ENCODE results near the gene TTBK1. TPM values are rescaled to one million over a fixed set of nuclear protein-coding genes. Genes with fewer than 3 reads are reported as not detected.

TTBK1 gene
- total RNA-seq, 2 donors from 2014 or later, result 0.26 to 0.33 TPM

DNA sequence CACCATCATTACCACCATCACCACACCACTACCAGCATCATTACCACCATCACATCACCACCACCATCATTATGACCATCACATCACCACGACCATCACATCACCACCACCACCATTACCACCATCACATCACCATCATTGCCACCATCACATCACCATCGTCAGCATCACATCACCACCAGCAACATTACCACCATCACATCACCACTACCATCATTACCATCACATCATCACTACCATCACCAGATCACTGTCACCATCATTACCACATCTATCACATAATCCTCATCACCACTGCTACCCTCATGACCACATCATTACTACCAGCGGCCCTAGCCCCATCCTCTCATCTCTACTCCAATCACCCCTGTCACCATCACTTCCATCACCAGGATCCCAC is 51.3 kb downstream of the TTBK1 start:
- no peak overlapping the region for H3K27ac ChIP-seq
- no peak for TF ChIP-seq POLR2A (IDR thresholded peaks at IDR 0.05)
- TF ChIP-seq, protein P1, sequence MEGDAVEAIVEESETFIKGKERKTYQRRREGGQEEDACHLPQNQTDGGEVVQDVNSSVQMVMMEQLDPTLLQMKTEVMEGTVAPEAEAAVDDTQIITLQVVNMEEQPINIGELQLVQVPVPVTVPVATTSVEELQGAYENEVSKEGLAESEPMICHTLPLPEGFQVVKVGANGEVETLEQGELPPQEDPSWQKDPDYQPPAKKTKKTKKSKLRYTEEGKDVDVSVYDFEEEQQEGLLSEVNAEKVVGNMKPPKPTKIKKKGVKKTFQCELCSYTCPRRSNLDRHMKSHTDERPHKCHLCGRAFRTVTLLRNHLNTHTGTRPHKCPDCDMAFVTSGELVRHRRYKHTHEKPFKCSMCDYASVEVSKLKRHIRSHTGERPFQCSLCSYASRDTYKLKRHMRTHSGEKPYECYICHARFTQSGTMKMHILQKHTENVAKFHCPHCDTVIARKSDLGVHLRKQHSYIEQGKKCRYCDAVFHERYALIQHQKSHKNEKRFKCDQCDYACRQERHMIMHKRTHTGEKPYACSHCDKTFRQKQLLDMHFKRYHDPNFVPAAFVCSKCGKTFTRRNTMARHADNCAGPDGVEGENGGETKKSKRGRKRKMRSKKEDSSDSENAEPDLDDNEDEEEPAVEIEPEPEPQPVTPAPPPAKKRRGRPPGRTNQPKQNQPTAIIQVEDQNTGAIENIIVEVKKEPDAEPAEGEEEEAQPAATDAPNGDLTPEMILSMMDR (IDR thresholded peaks at IDR 0.05), result no peak
- intact Hi-C loops (cut with DNase I), result no loop called here
- H3K4me1 ChIP-seq, result peaks cover 4% of the 10 kb centered on the region
- ATAC-seq (no peak), DNase-seq (no peak)
- H3K27me3 ChIP-seq, result no peaks in the 10 kb centered on the region
- H3K36me3 ChIP-seq (replicated peaks in 1 of 2; ENCODE audit: insufficient read depth in 1 of 2, low read depth in 2 of 2), result no peaks in the 10 kb centered on the region
- H3K4me3 ChIP-seq, result no peak overlapping the region
- no peaks in the 10 kb centered on the region for H3K9me3 ChIP-seq
- WGBS, 2 donors, result 68 to 69% methylated on average over 3 of the region's 3 CpGs

DNA sequence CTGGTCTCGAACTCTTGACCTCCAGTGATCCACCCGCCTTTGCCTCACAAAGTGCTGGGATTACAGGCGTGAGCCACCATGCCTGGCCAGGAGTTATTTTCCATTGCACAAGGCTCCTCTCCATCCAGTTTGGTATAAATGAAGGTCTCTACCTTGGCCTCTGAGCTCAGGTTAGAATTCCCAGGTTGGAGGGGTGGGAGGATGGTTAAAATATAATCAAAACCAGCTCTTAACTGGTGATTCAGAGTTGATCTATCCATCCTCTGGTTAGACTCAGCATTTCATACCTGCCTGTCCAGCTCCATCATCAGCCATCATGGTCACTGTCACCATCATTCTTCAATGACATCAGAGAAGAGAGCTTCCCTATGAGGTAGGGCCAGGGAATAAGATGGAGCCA is 52.2 kb downstream of the TTBK1 start:
- no peak overlapping the region for H3K4me3 ChIP-seq
- no peaks in the 10 kb centered on the region for H3K36me3 ChIP-seq (replicated peaks in 1 of 2; ENCODE audit: insufficient read depth in 1 of 2, low read depth in 2 of 2)
- DNase-seq (no peak), ATAC-seq (no peak)
- no peak for TF ChIP-seq POLR2A (IDR thresholded peaks at IDR 0.05)
- TF ChIP-seq, protein P1 (IDR thresholded peaks at IDR 0.05), result no peak
- intact Hi-C loops (cut with DNase I), result no loop called here
- 78 to 92% methylated on average over 3 of the region's 3 CpGs for WGBS, 2 donors
- no peaks in the 10 kb centered on the region for H3K27me3 ChIP-seq
- no peak overlapping the region for H3K27ac ChIP-seq
- H3K4me1 ChIP-seq, result peaks cover 4% of the 10 kb centered on the region
- no peaks in the 10 kb centered on the region for H3K9me3 ChIP-seq

DNA sequence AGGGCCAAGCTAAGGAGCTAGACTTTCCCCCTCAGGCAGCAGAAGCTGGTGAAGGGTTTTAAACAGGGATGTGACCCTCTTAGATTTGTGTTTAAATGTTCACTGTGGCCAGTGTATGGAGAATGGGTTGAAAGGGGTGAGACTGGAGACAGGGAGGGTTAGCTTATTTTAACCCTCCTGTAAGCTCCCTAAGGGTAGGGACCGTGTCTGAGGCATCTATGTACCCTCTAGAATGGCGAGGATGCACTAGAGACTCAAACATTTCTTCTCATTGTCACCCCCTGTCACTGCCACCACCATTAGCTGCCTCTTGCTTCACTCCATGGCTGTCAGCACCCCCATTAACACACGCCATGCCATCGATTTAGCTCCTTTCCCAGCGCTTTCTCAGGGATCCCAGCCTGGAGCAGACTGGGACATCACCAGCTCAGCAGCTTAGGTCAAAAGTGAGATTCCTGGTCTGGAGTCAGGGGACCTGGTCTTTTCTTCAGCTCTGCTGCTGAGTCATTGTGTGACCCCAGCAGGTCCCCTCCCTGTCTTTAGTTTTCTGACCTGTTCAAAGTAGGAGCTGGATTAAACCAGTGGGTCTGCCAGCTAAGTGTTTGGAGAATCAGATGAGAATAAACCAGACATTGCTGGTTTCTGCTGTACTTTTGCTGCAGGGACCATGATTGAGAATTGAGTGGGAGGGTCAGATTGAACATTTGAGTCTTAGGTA is 53.7 kb downstream of the TTBK1 start:
- Histone ChIP-seq H3K4me1 (peaks cover 4% of the 10 kb centered on the region), H3K4me3 (no peak overlapping the region), H3K36me3 (replicated peaks in 1 of 2; ENCODE audit: insufficient read depth in 1 of 2, low read depth in 2 of 2) (no peaks in the 10 kb centered on the region), H3K9me3 (no peaks in the 10 kb centered on the region), H3K27ac (no peak overlapping the region), H3K27me3 (no peaks in the 10 kb centered on the region)
- DNase-seq (no peak), ATAC-seq (no peak)
- no peak for TF ChIP-seq POLR2A (IDR thresholded peaks at IDR 0.05)
- TF ChIP-seq, protein P1 (IDR thresholded peaks at IDR 0.05), result no peak
- intact Hi-C loops (cut with DNase I), result no loop called here
- 86 to 89% methylated on average over 5 of the region's 5 CpGs for WGBS, 2 donors

DNA sequence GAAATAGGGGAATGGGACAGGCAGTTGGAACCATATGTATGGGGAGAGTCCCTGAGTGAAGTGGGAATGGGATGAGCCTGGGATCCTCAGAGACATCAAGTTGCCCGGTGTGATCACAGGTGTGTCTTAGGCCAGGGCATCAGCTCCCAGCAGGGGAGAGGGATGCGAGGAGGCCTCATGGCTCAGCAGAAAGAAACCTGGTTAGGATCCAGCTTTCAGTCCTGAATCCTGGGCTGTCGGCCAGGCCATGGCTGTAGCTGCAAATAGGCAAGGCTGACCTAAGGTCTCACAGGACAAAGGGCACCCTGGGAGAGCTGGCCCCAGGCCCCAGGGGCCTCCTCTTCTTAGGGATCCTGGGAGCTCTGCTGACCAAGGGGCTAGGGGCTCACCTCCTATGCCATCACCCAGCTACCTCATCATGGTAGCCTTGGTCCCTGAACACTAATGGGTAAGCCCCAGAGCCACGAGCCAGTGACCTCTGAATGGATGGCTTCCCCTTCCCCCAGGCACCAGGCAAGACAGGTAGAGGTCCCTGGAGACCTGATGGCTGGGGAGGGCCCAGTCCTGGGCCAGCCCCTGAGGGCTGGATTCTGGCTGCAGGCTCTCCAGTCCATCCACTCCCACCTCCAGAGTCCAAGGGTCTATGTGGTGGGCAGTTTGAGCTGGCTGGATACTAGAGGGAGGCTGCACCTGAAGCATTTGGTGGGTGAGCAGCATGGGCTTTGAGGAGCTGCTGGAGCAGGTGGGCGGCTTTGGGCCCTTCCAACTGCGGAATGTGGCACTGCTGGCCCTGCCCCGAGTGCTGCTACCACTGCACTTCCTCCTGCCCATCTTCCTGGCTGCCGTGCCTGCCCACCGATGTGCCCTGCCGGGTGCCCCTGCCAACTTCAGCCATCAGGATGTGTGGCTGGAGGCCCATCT is 54.6 kb downstream of the TTBK1 start, which contains the start of gene SLC22A7:
Gene SLC22A7 (plus strand): TSS at position 617 of the 921 bp plus-strand sequence. CDS start 99 bp downstream, at position 716.
- H3K9me3 ChIP-seq, result no peaks in the 10 kb centered on the region
- H3K27me3 ChIP-seq, result no peaks in the 10 kb centered on the region
- no peak within 1 kb of the TSS for H3K4me3 ChIP-seq
- H3K27ac ChIP-seq, result no peak within 1 kb of the TSS
- DNase-seq, result peak; percentile 47 to 81 (median 64)
- TF ChIP-seq POLR2A (IDR thresholded peaks at IDR 0.05), result no peak
- TF ChIP-seq, protein P1 (IDR thresholded peaks at IDR 0.05), result no peak
- intact Hi-C loops (cut with DNase I), result no loop called here
- peaks cover 4% of the 10 kb centered on the region for H3K4me1 ChIP-seq
- H3K36me3 ChIP-seq (replicated peaks in 1 of 2; ENCODE audit: insufficient read depth in 1 of 2, low read depth in 2 of 2), result no peaks in the 10 kb centered on the region
- 60 to 66% methylated on average over 4 to 10 of the region's 10 CpGs for WGBS, 2 donors
- ATAC-seq, result peak; percentile 55

Data from body of pancreas (tissue), 4 donors.